ENCODE measurements around the gene LINS1.
"Not testable (repeated sequence)": the region's sequence is repeated elsewhere in the genome, so short reads cannot be mapped to it uniquely, and the experiment has no call there.

The LINS1 gene

DNA sequence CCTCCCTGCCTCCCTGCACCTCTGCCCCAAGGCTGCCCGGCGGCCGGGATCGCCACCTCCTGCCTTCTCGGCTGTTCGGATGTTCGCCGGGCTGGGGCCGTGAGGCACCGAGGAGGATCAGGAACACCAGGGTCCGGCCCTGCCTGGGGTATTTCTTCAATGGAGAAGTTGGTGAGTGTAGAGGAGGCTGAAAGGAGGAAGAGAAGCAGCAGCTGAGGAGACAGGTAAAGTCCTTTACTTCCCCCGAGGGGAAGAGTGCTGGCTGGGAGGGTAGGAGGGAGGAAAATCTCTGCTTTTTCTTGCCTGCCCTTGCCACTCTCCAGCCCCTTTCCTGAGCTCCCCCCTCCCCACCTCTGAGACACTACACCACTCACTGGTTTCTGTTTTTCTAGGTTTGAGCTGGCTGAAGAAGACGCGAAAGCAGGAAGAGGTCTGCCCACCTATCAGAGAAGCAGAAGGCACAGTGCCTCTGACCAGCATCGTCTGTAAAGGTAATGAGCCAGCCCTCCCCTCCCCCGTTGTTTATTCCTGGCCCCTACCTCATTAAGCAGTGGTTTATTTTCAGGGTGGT lies 924 bp upstream of the LINS1 start:
- DNase-seq (ENCODE audit: low read depth in 2 of 2): no peak

DNA sequence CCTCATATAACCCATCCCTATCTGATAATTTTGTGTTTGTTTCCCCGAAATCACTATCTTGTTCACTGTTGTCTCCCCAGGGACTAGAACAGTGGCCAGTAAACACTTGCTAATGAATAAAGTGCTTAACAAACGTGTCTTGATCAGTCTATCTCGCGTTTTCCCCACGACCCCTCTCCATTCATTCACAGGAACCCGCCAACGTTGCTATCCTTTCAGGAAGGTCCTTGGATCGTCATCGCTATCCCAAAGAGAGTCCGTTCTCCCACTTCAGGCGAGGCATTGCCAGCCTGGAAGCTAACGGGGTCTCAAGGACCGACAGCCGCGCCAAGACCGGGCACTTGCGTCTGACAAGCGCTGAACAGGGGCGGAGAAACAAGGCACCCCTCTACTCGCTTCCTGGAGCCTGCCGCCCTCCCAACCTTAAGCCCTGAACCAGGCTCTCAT lies 344 bp downstream of the LINS1 start:
- no peak for DNase-seq (ENCODE audit: low read depth in 2 of 2)

DNA sequence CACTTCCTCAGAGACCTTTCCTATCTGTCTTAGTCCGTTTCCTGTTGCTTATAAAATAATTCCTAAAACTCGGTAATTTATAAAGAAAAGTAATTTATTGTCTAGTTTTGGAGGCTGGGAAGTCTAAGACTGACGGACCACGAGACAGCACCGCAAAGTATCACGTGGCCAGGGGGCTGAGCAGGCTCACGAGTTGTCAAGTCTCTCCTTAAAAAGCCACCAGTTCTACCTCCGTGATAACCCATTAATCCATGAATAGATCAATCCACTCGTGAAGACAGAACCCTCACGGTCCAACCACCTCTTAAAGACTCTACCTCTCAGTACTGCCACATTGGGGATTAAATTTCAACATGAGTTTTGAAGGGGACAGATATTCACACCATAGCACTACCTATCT lies 821 bp downstream of the LINS1 start:
- no peak for DNase-seq (ENCODE audit: low read depth in 2 of 2)

DNA sequence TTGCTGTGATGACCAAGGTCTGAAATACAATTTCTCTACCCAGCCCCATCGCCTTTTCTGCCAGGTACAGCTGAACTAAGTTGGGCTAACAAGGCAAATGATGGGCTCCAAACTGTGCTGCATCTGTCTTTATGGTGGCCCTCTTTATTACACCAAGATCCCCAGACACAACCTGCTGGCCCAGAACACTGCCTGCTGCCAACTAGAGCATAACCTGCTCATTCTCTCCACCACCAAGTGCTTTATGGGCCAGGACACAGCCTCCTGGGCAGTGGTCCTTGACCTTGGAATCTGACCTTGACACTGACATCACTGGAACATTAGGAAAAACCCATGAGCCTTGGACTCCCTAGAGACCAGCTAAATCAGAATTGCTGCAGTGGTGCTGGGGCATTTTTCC lies 3.3 kb downstream of the LINS1 start:
- no peak for DNase-seq (ENCODE audit: low read depth in 2 of 2)

DNA sequence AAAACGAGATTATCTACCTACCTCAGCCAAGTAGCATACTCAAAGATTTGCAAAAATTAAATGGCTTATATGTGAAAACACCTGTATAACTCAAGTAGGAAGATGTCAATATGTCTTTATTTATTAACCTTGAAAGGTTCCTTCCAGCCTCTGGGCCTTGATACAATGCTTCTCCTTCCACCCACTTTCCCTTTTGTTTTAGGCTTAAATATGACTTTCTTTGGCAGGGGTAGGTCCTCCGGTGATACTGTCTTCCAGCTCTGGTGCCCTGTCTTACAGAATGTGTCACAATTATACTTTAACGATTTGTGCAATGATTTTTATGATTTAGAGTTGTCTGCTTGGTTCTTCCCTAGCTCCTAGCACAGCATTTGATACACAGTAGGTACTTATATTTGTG lies 4.1 kb downstream of the LINS1 start:
- DNase-seq (ENCODE audit: low read depth in 2 of 2): no peak

DNA sequence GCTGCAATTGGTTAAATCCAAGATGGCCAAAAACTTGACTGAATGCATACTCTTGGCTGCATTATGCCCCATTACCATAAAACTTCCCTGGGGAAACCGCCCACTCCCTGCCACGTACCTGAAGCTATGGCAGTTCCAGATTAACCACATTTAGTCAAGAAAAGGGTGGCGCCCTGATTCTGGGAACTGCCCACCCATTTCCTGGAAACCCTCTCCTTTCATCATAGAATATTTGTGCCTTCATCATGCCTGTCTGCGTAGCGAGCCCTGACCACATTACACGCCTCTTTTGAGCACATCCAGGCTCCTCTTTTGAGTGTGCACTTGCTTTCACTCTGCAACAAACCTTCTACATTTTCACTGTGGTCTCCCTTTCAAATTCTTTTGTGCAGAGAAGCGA lies 5.2 kb downstream of the LINS1 start:
- DNase-seq (ENCODE audit: low read depth in 2 of 2): no peak

DNA sequence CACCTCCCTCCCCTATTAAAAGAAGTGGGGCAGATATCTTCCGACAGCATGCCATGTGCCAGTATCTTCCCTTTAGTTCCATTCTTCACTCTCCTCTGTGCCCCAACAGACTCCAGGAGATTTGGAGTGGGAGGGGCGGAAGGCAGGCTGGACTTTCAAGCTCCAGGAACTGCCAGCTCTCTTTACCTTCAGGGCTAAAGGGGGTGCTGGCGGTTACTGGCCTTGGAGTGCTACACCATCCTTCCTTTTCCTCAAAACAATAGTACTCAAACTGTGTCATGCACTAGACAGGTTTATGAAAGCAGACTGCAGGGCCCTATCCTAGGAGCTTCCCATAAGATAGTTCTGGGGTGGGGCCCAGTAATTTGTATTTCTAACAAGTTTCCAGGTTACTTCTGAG lies 6.0 kb downstream of the LINS1 start:
- DNase-seq (ENCODE audit: low read depth in 2 of 2): no peak

DNA sequence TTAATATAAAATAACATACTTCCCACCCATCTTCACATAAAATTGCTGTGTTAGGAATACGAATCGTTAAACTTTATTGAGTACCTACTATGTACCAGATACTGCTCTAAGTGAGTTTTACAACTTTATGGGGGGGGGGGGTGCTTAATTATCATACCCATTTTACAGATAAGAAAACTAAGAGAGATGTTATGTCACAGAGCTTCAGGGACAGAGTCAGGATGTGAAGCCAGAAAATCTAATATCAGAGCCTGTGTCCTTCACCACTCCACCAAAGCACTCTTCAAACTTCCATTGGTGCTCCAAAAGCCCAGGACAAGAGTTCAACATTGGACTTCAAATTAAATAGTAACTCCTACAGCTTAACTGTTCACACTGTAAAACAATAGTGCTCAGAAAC lies 8.6 kb downstream of the LINS1 start:
- no peak for DNase-seq (ENCODE audit: low read depth in 2 of 2)

DNA sequence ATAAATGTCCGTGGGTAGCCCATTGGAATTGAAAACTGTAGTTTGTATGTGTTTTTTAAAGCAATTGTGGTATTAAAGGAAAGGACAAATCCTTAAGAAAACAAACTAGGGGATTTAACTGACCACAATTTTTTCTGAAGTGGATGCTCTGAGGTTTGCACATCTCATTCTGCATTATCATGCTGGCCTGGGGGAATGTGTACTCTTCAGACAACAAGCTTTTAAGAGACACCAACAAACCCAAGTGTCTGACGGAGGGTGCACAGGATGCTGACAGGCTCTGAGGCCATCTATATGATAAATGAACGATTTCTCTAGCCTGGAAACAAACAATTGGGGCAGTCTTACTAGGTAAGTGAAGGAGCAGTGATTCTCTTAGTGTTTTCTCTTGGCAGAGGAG lies 9.1 kb downstream of the LINS1 start:
- DNase-seq (ENCODE audit: low read depth in 2 of 2): no peak

DNA sequence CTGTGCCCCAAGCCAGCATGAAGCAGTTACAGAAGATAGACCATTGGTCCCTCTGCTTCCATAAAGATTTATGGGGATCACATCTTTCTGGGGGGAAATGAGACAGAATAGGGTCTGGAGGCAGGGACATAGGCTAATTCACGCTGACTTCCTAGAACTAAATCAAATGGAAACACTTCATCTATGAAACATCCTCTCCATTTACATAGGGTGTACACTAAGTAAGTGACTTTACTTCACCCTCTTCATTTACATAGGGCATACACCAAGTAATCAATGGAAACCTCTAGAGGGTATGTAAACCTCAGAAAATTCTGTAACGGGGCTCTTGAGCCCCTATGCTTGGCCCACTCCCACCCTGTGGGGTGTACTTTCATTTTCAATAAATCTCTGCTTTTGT lies 10.1 kb downstream of the LINS1 start:
- DNase-seq (ENCODE audit: low read depth in 2 of 2): no peak

DNA sequence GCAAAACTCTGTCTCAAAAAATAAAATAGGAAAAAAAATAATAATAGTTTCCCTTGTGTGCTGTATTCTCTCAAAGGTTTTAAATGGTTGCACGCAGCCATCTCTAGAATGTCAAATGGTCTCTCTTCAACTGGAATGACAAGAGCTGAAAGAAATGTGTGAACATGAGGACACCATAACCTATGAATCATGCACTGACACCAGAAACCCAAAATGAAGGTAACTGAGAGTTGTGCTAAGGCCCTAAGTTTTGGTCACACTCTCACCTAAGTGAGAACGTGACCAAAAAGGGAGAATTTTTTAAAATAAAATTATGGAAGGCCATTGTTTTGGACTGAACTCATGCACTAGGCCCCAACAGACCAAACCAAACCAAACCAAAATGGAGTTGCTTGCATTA lies 10.8 kb downstream of the LINS1 start:
- not testable (repeated sequence) for DNase-seq (ENCODE audit: low read depth in 2 of 2)

DNA sequence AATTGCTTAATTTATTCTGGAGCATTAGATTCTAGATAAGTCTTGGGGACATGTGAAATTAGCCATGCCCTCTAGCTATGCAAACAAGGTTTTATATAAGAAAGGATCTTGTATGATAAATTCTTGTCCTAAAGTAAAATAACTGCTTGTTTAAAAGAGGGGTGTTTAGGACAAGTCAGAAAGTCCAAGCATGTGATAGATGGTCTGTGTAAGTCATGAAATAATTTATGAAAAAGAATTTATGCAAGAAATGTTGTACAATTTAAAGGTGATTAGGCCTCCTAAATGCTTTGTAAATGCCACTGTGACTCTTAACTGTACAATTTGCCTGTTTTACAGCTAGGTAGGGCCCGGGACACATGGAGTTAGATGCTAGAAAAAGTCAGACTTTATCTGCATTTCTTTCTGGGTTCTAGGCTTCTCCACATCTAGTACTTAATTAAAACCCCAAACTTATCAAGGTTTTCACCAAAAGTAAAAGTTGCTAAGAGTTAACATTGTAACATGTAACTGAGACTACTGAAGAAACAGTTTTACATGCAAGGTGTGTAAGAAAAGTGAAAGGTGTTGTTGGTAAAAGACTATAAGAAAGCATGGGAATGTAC lies 13.2 kb downstream of the LINS1 start:
- no peak for DNase-seq (ENCODE audit: low read depth in 2 of 2)

DNA sequence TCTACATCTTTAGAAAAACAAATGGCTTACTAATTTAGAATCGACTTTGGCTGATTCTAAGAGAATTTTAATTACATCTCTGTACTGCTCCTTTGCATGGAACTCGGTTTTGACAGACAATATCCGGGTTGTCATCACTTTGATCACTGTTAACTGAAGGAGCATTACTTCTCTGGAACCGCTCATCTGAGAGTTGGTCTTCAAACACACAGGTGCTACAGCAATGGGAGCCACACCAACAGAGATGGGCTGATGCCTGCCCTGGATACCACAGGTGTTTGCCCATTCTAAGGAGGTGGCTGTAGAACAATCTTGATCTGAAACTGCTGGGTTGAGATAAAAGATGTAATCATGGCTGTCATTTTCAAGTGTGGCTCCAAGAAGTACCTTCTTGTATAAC lies 21.6 kb downstream of the LINS1 start:
- no peak for DNase-seq (ENCODE audit: low read depth in 2 of 2)

DNA sequence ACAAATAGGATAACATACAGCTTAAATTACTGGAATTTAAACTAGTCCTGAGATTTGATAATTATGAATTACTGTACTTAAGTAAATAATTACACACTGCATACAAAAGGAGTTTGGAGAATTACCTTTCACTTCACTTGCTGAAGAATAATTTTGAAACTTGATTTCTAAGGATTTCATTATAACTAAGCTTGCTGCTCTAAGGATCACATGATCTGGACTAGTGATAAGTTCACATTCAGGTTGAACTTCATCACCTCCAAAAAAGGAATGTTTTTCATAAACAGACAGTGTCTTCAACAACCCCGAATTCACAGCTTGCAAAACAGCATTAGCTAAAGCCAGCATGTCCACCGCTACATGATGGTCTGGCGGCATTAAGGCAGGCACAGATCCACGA lies 28.5 kb downstream of the LINS1 start:
- DNase-seq (ENCODE audit: low read depth in 2 of 2): no peak

DNA sequence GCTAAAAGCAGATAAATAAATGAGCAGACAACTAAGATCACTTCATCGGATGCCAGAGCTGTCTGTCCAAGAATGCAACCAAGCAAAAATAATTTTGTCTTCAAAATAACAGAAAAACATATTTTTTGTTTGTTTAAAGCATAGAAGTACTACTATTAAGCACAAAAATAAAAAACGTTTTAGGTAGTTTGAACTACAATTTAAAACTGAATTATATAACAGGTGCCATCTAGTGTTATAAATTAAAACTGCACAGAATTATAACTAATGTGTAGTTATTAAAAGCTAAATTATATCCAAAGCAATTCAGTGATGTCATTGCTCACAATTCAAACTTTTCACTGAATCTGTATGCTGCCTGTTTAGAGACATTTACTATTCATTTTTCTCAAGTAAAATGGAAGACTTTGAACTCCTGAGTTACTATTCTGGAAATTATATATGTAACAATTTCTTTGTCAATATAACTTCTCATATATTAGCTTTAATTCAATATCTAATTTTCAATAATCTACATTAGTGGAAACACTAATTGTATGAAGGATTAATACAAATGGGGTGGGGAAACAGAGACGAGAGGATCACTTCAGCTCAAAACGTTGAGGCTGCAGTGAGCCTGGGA lies 29.5 kb downstream of the LINS1 start:
- peak in 1 of 2 experiments; percentile 1 for DNase-seq (ENCODE audit: low read depth in 2 of 2)

DNA sequence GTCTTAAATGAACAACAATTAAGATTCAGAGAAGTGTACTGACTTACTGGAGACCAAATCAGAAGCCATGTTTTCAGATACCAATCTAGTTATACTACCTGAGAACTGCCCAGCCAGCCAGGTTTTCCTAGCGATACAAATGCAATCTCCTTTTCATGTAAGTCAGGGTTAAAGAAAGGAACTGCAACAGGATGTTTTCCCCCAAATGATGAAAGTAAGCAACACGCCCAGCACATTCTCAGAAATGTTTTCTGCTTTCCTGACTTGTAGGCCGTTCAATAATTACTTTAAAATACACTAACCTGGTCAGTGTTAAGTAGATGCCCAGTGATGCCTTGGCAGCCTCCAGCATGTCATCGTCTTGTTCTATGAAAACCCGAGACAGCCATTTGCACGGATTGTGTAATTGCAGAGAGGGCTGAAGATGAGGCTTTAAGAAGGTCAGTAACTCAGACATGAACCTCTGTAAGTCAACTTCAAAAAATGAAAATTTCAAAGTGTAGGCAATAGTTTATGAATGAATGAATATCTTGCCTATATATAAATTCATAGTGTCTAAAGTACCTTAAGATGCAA lies 30.3 kb downstream of the LINS1 start:
- no peak for DNase-seq (ENCODE audit: low read depth in 2 of 2)

DNA sequence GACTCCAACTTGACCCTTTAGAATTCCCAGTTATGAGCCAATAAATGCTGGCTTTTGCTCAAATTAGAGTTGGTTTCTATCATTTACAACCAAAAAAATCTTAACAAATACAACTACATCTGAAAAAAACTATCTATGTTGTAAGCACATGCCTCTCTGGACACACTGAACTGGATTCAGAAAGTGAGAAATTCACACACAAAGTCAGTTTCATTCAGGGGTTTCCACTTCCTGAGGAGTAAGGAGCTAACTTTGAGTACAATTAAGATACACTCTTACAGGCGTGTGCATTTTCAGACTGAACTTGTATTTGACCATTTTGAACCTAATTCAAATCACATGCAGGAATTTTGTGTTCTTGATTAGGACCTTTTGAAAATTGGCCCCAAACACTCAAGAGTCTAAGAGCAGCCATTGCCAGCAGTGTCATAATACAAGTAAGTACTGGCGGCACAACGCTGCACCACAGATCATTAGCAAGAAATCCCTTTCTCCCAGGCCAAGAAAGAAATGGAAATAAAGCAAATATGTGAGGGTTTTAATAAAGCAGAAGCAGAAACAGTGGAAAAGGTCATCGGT lies 31.2 kb downstream of the LINS1 start:
- no peak for DNase-seq (ENCODE audit: low read depth in 2 of 2)

DNA sequence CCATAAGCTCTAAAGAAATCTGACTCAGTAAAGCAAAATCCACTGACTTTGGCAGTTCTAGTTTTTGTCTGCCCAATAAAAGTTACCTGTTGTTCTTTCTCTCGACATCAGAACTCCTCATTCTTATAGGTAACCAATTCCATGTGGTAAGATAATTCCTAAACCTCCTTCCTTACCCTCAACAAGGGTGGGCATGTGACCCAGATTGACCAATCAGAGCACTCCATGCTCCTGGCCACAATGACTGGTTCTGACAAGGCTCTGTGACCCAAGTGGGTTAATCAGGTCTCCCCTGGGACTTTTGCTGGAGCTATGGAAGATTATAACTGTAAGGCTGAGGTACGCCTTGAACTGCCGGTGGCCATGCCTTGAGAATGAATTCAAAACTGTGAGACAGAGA lies 31.7 kb downstream of the LINS1 start:
- DNase-seq (ENCODE audit: low read depth in 2 of 2): no peak

DNA sequence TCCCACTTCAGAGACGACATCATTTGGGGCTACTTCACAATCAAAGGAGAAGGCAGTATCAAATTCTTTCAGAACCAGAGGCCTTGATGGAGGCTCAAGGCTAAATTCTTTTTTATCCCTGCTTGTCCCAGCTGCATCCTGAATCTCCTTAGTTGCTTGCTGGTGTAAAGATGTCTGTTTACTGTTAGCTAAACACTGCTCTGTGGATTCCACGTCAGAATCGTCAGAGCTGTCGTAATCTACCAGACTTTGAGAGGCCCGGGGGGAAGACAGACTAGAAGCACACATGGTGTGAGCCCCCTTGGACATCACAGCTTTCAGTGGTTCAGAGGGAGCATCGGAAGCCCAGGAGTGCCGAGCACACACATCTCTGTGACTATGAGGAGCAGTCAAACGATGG lies 32.6 kb downstream of the LINS1 start:
- DNase-seq (ENCODE audit: low read depth in 2 of 2): no peak

DNA sequence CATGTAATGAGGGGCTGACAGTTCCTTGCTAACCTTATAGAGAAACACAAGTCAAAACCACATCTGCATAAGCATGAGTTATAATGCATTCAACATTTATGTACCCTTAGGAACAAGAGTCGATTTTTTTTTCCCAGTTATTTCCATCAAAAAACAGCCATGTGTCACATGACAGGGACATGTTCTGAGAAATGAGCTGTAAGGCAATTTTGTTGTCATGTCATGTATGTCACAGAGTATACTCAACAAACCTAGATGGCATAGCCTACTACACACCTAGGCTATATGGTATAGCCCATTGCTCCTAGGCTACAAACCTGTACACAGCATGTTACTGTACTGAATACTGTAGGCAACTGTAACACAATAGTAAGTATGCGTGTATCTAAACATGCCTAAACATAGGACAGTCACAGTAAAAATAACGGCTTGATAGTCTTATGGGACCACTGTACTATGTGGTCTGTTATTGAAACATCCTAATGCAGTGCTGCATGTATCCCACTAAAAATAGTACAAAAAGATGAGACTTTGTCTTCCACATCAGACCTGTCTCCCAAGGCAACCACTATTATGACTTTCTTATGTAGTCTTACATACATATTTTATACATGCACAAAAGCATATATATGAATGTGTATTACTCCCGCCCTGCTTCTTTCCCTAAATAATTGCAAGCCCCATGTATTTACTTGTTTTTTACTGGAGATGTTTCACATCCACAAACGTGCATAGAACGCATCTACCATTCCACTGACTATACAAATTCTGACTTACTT lies 34.9 kb downstream of the LINS1 start:
- no peak for DNase-seq (ENCODE audit: low read depth in 2 of 2)

DNA sequence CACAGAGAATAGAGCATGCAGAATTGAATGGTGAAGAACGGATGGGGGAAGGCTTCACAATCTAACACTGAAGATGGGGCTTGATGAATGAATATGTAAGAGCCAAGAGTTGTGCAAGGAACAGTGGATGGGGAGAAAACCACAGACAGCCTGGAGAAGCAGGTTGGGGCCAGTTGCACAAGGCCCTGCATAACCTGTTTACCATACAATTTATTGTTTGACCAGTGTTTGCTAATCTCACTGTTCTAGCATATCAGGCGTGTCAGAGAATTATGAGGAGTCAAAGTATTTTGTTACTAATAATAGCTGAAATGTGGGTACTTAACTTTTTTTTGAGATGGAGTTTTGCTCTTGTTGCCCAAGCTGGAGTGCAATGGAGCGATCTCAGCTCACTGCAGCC lies 36.4 kb downstream of the LINS1 start:
- no peak for DNase-seq (ENCODE audit: low read depth in 2 of 2)

DNA sequence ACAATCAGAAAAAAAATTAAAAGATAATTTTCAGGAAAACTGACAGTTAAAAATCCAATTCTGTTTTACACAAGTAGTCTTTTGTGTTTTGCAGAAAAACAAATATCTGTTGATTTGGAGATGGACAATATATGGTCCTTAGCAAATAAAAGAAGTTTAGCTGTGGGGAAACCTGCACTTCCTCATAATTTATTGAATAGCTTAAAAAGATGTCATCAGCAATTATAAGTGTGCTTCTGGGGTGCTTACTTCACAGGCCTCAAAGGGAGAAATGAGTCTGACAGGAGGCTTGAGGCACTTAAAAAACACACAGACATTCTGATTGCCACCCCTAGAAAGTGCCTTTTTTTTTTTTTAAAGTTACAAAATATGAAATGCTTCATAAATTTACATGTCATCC lies 41.7 kb downstream of the LINS1 start:
- DNase-seq (ENCODE audit: low read depth in 2 of 2): no peak
